GM20431 (cell line): Measurements from ENCODE around the gene DLG2.

Experiments
- in situ Hi-C: fragments of 300-500 bp; cut with MseI, MboI; formaldehyde crosslinking; loops from one replicate; pipeline ENCODE4 v1.15.0; 2020; ENCODE audit warnings: low sequenced_read_pairs; ENCODE audit not compliant: unreplicated experiment

Gene DLG2

GRCh38 chr11:84056653-84057376 lies 1570.3 kb downstream of the DLG2 start:
- in situ Hi-C loops = no loop called here

- in situ Hi-C loops = no loop called here
These were observed 1582.0 kb downstream of the DLG2 start for GRCh38 chr11:84045146-84045545.

- in situ Hi-C loops = no loop called here
These were observed 1582.4 kb downstream of the DLG2 start for GRCh38 chr11:84044706-84045105.

GRCh38 chr11:84036664-84037194 lies 1590.4 kb downstream of the DLG2 start:
- in situ Hi-C loops = no loop called here

GRCh38 chr11:84035645-84036044 lies 1591.5 kb downstream of the DLG2 start:
- in situ Hi-C loops = no loop called here

- in situ Hi-C loops = no loop called here
These were observed 1592.7 kb downstream of the DLG2 start for GRCh38 chr11:84034484-84034883.

- in situ Hi-C loops = no loop called here
These were observed 1602.9 kb downstream of the DLG2 start for GRCh38 chr11:84024266-84024665.

- in situ Hi-C loops = no loop called here
These were observed 1604.4 kb downstream of the DLG2 start for GRCh38 chr11:84022695-84023094.

GRCh38 chr11:84022201-84022600 lies 1604.9 kb downstream of the DLG2 start:
- in situ Hi-C loops = no loop called here

- in situ Hi-C loops = no loop called here
These were observed 1605.9 kb downstream of the DLG2 start for GRCh38 chr11:84021291-84021690.

- in situ Hi-C loops = no loop called here
These were observed 1607.5 kb downstream of the DLG2 start for GRCh38 chr11:84019571-84020194.

- in situ Hi-C loops = no loop called here
These were observed 1612.6 kb downstream of the DLG2 start for GRCh38 chr11:84014539-84014938.

- in situ Hi-C loops = no loop called here
These were observed 1614.8 kb downstream of the DLG2 start for GRCh38 chr11:84012171-84012826.

- in situ Hi-C loops = no loop called here
These were observed 1624.0 kb downstream of the DLG2 start for GRCh38 chr11:84003181-84003580.

- in situ Hi-C loops = no loop called here
These were observed 1628.2 kb downstream of the DLG2 start for GRCh38 chr11:83998921-83999320.

GRCh38 chr11:83990160-83990733 lies 1636.9 kb downstream of the DLG2 start:
- in situ Hi-C loops = no loop called here

GRCh38 chr11:83982825-83983224 lies 1644.3 kb downstream of the DLG2 start:
- in situ Hi-C loops = no loop called here

- in situ Hi-C loops = no loop called here
These were observed 1647.6 kb downstream of the DLG2 start for GRCh38 chr11:83979593-83979992.

- in situ Hi-C loops = no loop called here
These were observed 1648.2 kb downstream of the DLG2 start for GRCh38 chr11:83978942-83979341.

- in situ Hi-C loops = no loop called here
These were observed 1651.1 kb downstream of the DLG2 start for GRCh38 chr11:83976086-83976485.

GRCh38 chr11:83972536-83972935 lies 1654.6 kb downstream of the DLG2 start:
- in situ Hi-C loops = no loop called here
